Endothelial cell of umbilical vein (primary cell): ENCODE data around the gene KY. TPM values are rescaled to one million over a fixed set of nuclear protein-coding genes. Genes with fewer than 3 reads are reported as not detected.

Source experiments
- BruUV-seq: library from RNA; stranded (reverse); fragments of 400-500 nt; replicated peaks from 2 replicates; lab custom pipeline; 2021; lab: Mats Ljungman, UMichigan
- CTCF ChIA-PET: fragments of 300-600, 350-600 bp; sonication (Branson Sonifier 250); formaldehyde crosslinking; loops from one replicate; lab custom pipeline; 2021; ENCODE audit warnings: antibody characterized with exemption, inconsistent platforms; lab: Charles Lee
- POLR2A ChIA-PET: fragments of 300-600, 350-600 bp; sonication (Branson Sonifier 250); formaldehyde crosslinking; loops from one replicate; lab custom pipeline; 2021; ENCODE audit warnings: antibody characterized with exemption, inconsistent platforms; lab: Charles Lee
- DNase-seq: peaks from one replicate; pipeline ENCODE4 v3.0.0-alpha.2; 2011; ENCODE audit warnings: low read depth, low spot score
- FAIRE-seq: peaks from 2 replicates; lab custom pipeline; 2011; peaks lifted over from hg19 to GRCh38; lab: Jason Lieb, UNC
- H2AFZ ChIP-seq: 2 replicates; pipeline ENCODE4 v1.6.0; 2012; ENCODE audit warnings: low read depth, low read length, control low read depth, inconsistent platforms
- H3K27ac ChIP-seq: 2 replicates; pipeline ENCODE4 v1.5.1; 2011; ENCODE audit warnings: low read depth, mild to moderate bottlenecking, control low read depth, low read length, moderate library complexity; ENCODE audit not compliant: insufficient read depth
- H3K27me3 ChIP-seq, 2 experiments: 2 replicates each; pipeline versions ENCODE4 v1.6.0 to v1.6.1; 2011; ENCODE audit warnings: low read length in 2 of 2, mixed read lengths in 1 of 2; ENCODE audit not compliant: control insufficient read depth in 2 of 2, insufficient read depth in 2 of 2
- H3K36me3 ChIP-seq, 2 experiments: 2 replicates in 1 of 2; 3 replicates in 1 of 2; pipeline ENCODE4 v1.5.1; 2011; ENCODE audit warnings: low read length in 2 of 2, mild to moderate bottlenecking in 1 of 2, moderate library complexity in 1 of 2; ENCODE audit not compliant: control insufficient read depth in 2 of 2, insufficient read depth in 2 of 2; ENCODE audit errors: extremely low read depth in 1 of 2
- H3K4me1 ChIP-seq: 3 replicates; pipeline ENCODE4 v1.5.1; 2011; ENCODE audit warnings: mild to moderate bottlenecking, low read length; ENCODE audit not compliant: control insufficient read depth, insufficient read depth; ENCODE audit errors: extremely low read depth
- H3K4me2 ChIP-seq: 2 replicates; pipeline ENCODE4 v1.6.1; 2011; ENCODE audit warnings: low read length, control low read depth, mixed read lengths; ENCODE audit not compliant: insufficient read depth
- H3K4me3 ChIP-seq, 3 experiments: fragments of 200-600 bp in 1 of 3; sonication (generic), shearing (Covaris generic) in 1 of 3; replicated peaks in 1 of 3; 2 replicates each; pipeline ENCODE4 v1.5.1; 2011 to 2016; ENCODE audit warnings: control low read depth in 3 of 3, low read length in 3 of 3, mild to moderate bottlenecking in 2 of 3, inconsistent platforms in 1 of 3, low read depth in 1 of 3, moderate library complexity in 1 of 3; ENCODE audit not compliant: insufficient read depth in 1 of 3
- H3K79me2 ChIP-seq: 2 replicates; pipeline ENCODE4 v1.6.0; 2012; ENCODE audit warnings: low read length, inconsistent platforms; ENCODE audit not compliant: control insufficient read depth, insufficient read depth
- H3K9ac ChIP-seq: replicated peaks from 2 replicates; pipeline ENCODE3; 2011; ENCODE audit warnings: low read length, control low read depth; ENCODE audit not compliant: insufficient read depth; ENCODE audit errors: extremely low read depth
- H3K9me1 ChIP-seq: replicated peaks from 3 replicates; pipeline ENCODE4 v1.6.0; 2011; ENCODE audit warnings: mild to moderate bottlenecking, low read length; ENCODE audit not compliant: control insufficient read depth, insufficient read depth; ENCODE audit errors: extremely low read depth
- H3K9me3 ChIP-seq: replicated peaks from 2 replicates; pipeline ENCODE4 v1.5.1; 2012; ENCODE audit warnings: low read length, inconsistent platforms; ENCODE audit not compliant: control insufficient read depth, insufficient read depth
- H4K20me1 ChIP-seq: replicated peaks from 2 replicates; pipeline ENCODE3; 2011; ENCODE audit warnings: mild to moderate bottlenecking, low read length; ENCODE audit not compliant: control insufficient read depth, insufficient read depth; ENCODE audit errors: extremely low read depth
- CTCF ChIP-seq, 2 donors: IDR thresholded peaks; 1 replicate in 1 of 2; 2 replicates in 1 of 2; pipeline ENCODE4 v1.5.1; 2011; ENCODE audit warnings: low read length in 2 of 2, mild to moderate bottlenecking in 2 of 2, moderate library complexity in 2 of 2, control low read depth in 1 of 2, inconsistent platforms in 1 of 2, low read depth in 1 of 2; ENCODE audit not compliant: insufficient read depth in 1 of 2; ENCODE audit errors: extremely low read depth in 1 of 2
- EZH2 ChIP-seq: IDR thresholded peaks from 2 replicates; pipeline ENCODE4 v1.6.1; 2012; ENCODE audit warnings: borderline replicate concordance, low read depth, mild to moderate bottlenecking, moderate library complexity, low read length, inconsistent platforms; ENCODE audit not compliant: severe bottlenecking
- FOS ChIP-seq: IDR thresholded peaks from 2 replicates; pipeline ENCODE4 v1.6.1; 2011; ENCODE audit warnings: mild to moderate bottlenecking, low read length, moderate library complexity, borderline replicate concordance; ENCODE audit not compliant: insufficient read depth
- GATA2 ChIP-seq: IDR thresholded peaks from 2 replicates; pipeline ENCODE4 v1.7.0; 2011; ENCODE audit warnings: low read depth, mild to moderate bottlenecking, moderate library complexity, mixed read lengths, low read length; ENCODE audit not compliant: insufficient read length, insufficient read depth
- JUN ChIP-seq: IDR thresholded peaks from 2 replicates; pipeline ENCODE4 v1.6.1; 2011; ENCODE audit warnings: borderline replicate concordance, low read depth; ENCODE audit not compliant: insufficient read length, insufficient read depth
- MAX ChIP-seq: IDR thresholded peaks from 2 replicates; pipeline ENCODE4 v1.6.1; 2011; ENCODE audit not compliant: insufficient read depth, insufficient read length
- MYC ChIP-seq: IDR thresholded peaks from one replicate; pipeline ENCODE4 v1.6.1; 2011; ENCODE audit warnings: mild to moderate bottlenecking, low read depth, low read length
- POLR2A ChIP-seq: IDR thresholded peaks from 2 replicates; pipeline ENCODE4 v1.6.1; 2012; ENCODE audit warnings: low read depth, mild to moderate bottlenecking, control low read depth, low read length
- POLR2AphosphoS5 ChIP-seq: IDR thresholded peaks from 2 replicates; pipeline ENCODE4 v1.6.1; 2012; ENCODE audit warnings: low read depth, mild to moderate bottlenecking, control low read depth, low read length, moderate library complexity; ENCODE audit not compliant: insufficient read depth
- dilution Hi-C: fragments of 300-500 bp; cut with MboI; formaldehyde crosslinking; loops from one replicate; pipeline ENCODE4 v1.15.0; 2019; ENCODE audit warnings: low sequenced_read_pairs; ENCODE audit not compliant: extremely low pct_ligation_motif_present
- intact Hi-C: fragments of 100-400 bp; cut with micrococcal nuclease; formaldehyde crosslinking; loops from one replicate; pipeline ENCODE4 v1.10.0; 2022
- polyA plus RNA-seq, 4 experiments: library from polyadenylated mRNA; depleted of rRNA in 3 of 4; stranded (reverse) in 3 of 4; unstranded in 1 of 4; fragments of >200 nt; gene quantifications; 2 replicates each; pipeline versions ENCODE4 v1.2.1 to v1.2.3, GENCODE V29; 2011 to 2012; ENCODE audit warnings: missing spikeins in 1 of 4
- total RNA-seq: library from RNA; stranded (reverse); gene quantifications from 2 replicates; pipeline ENCODE4 v1.2.3, GENCODE V29; 2021

Gene KY
- total and polyA plus RNA-seq, 2 donors (not counting 3 experiments of a cell fraction or from before 2014, with no cell fraction given) = not detected

- DNase-seq (no peak), FAIRE-seq (no peak)
- intact Hi-C loops (no loop called here), dilution Hi-C loops (no loop called here)
- H4K20me1 ChIP-seq = no peaks in the 10 kb centered on the region
- CTCF ChIA-PET = interaction anchor here (1.0 kb wide), 1 partner anchor 45 kb away, joined by 4 read pairs; no protein-coding TSS in a partner anchor
- no peak overlapping the region for H3K9ac ChIP-seq
- H3K9me1 ChIP-seq = no peaks in the 10 kb centered on the region
- H3K4me3 ChIP-seq = no peak overlapping the region
- H3K4me2 ChIP-seq = no peak overlapping the region
- H3K79me2 ChIP-seq = no peaks in the 10 kb centered on the region
- no peaks in the 10 kb centered on the region for H3K36me3 ChIP-seq
- no peaks in the 10 kb centered on the region for H3K4me1 ChIP-seq
- no peak overlapping the region for H3K27ac ChIP-seq
- no peaks in the 10 kb centered on the region for H3K9me3 ChIP-seq
- POLR2A ChIA-PET = no interaction called here
- TF ChIP-seq JUN = no peak
- no peak overlapping the region for H2AFZ ChIP-seq
- peaks cover 2 to 5% of the 10 kb centered on the region in 2 experiments for H3K27me3 ChIP-seq
- BruUV-seq = no TSS peak
Observed at GRCh38 chr3:134645515-134645914, 5.3 kb downstream of the KY start.

GRCh38 chr3:134644731-134645514 lies 5.9 kb downstream of the KY start:
- intact Hi-C loops = no loop called here
- no peak overlapping the region for H2AFZ ChIP-seq
- no peaks in the 10 kb centered on the region for H3K4me1 ChIP-seq
- no TSS peak for BruUV-seq
- no peaks in the 10 kb centered on the region for H4K20me1 ChIP-seq
- H3K9me1 ChIP-seq = no peaks in the 10 kb centered on the region
- ChIA-PET CTCF (interaction anchor here (1.0 to 1.5 kb wide), 2 partner anchors 30 to 44 kb away, joined by 3 to 4 read pairs; no protein-coding TSS in a partner anchor), POLR2A (no interaction called here)
- no peak overlapping the region for H3K27ac ChIP-seq
- FAIRE-seq = no peak
- TF ChIP-seq POLR2A (no peak), MYC (no peak), FOS (no peak), GATA2 (no peak), POLR2AphosphoS5 (no peak), EZH2 (no peak), CTCF (IDR thresholded peaks at IDR 0.05; ENCODE audit: extremely low read depth in 1 of 2, insufficient read depth in 1 of 2, low read depth in 1 of 2, low read length in 2 of 2) (no peak), MAX (no peak), JUN (no peak)
- H3K27me3 ChIP-seq = no peaks in the 10 kb centered on the region
- no peak overlapping the region for H3K4me3 ChIP-seq
- no peaks in the 10 kb centered on the region for H3K36me3 ChIP-seq
- H3K4me2 ChIP-seq = no peak overlapping the region
- dilution Hi-C loops = no loop called here
- no peak overlapping the region for H3K9ac ChIP-seq
- no peaks in the 10 kb centered on the region for H3K9me3 ChIP-seq
- H3K79me2 ChIP-seq = no peaks in the 10 kb centered on the region
- DNase-seq = no peak
